Stimulated activated memory B cell treated with anti-CD40 and anti-IgM and Interleukin-4, amounts not matched to agents 10 μg/mL and 1 μg/mL and 100 μg/mL, for 72 hours (primary cell): ENCODE measurements around the gene DOK4.

Source experiments
- ATAC-seq: fragments of 150-1000 bp; cut with Tn5 transposase; 2 replicates; pipeline ENCODE4 v1.10.0; 2021
- H3K27ac Mint-ChIP-seq: one replicate; pipeline ENCODE4 v1.8.0; 2022; ENCODE audit warnings: mild to moderate bottlenecking, mixed read lengths
- H3K27me3 Mint-ChIP-seq: one replicate; pipeline ENCODE4 v1.8.0; 2022; ENCODE audit warnings: mixed read lengths
- H3K36me3 Mint-ChIP-seq: one replicate; pipeline ENCODE4 v1.8.0; 2022; ENCODE audit warnings: mixed read lengths
- H3K4me1 Mint-ChIP-seq: one replicate; pipeline ENCODE4 v1.8.0; 2022; ENCODE audit warnings: mixed read lengths
- H3K4me3 Mint-ChIP-seq: one replicate; pipeline ENCODE4 v1.8.0; 2022; ENCODE audit warnings: mild to moderate bottlenecking, moderate library complexity, mixed read lengths
- H3K9me3 Mint-ChIP-seq: one replicate; pipeline ENCODE4 v1.8.0; 2022; ENCODE audit warnings: mixed read lengths

Gene DOK4

GRCh38 chr16:57478396-57479204 lies 7.7 kb downstream of the DOK4 start:
- Mint-ChIP-seq H3K4me1 (peaks cover 50% of the 10 kb centered on the region), H3K27ac (peak overlapping the region; percentile 24)
- ATAC-seq, result peak; percentile 65

GRCh38 chr16:57477531-57478202 lies 8.6 kb downstream of the DOK4 start:
- Mint-ChIP-seq H3K36me3 (no peaks in the 10 kb centered on the region), H3K4me1 (peaks cover 50% of the 10 kb centered on the region), H3K4me3 (no peak overlapping the region), H3K27ac (no peak overlapping the region), H3K27me3 (peaks cover 27% of the 10 kb centered on the region), H3K9me3 (no peaks in the 10 kb centered on the region)
- no peak for ATAC-seq

More at GRCh38 chr16:57478396-57479204, 7.7 kb downstream of the DOK4 start:
- Mint-ChIP-seq H3K4me3 (peak overlapping the region; percentile 75), H3K27me3 (peaks cover 29% of the 10 kb centered on the region), H3K9me3 (no peaks in the 10 kb centered on the region), H3K36me3 (no peaks in the 10 kb centered on the region)

GRCh38 chr16:57476546-57477410 lies 9.5 kb downstream of the DOK4 start:
- peaks cover 5% of the 10 kb centered on the region for H3K36me3 Mint-ChIP-seq
- H3K27ac Mint-ChIP-seq, result no peak overlapping the region
- no peak for ATAC-seq
- no peak overlapping the region for H3K4me3 Mint-ChIP-seq
- no peaks in the 10 kb centered on the region for H3K9me3 Mint-ChIP-seq
- peaks cover 18% of the 10 kb centered on the region for H3K27me3 Mint-ChIP-seq
- H3K4me1 Mint-ChIP-seq, result peaks cover 50% of the 10 kb centered on the region

- peaks cover 8% of the 10 kb centered on the region for H3K27me3 Mint-ChIP-seq
- H3K27ac Mint-ChIP-seq, result peak overlapping the region; percentile 44
- H3K36me3 Mint-ChIP-seq, result peaks cover 12% of the 10 kb centered on the region
- no peaks in the 10 kb centered on the region for H3K9me3 Mint-ChIP-seq
- peaks cover 50% of the 10 kb centered on the region for H3K4me1 Mint-ChIP-seq
- H3K4me3 Mint-ChIP-seq, result peak overlapping the region; percentile 19
- ATAC-seq, result peak; percentile 84
These were observed 10.5 kb downstream of the DOK4 start for GRCh38 chr16:57475711-57476339.

GRCh38 chr16:57474671-57475661 lies 11.3 kb downstream of the DOK4 start:
- H3K27ac Mint-ChIP-seq, result peak overlapping the region; percentile 44
- no peaks in the 10 kb centered on the region for H3K27me3 Mint-ChIP-seq
- H3K4me1 Mint-ChIP-seq, result peaks cover 46% of the 10 kb centered on the region
- no peak overlapping the region for H3K4me3 Mint-ChIP-seq
- H3K9me3 Mint-ChIP-seq, result no peaks in the 10 kb centered on the region
- ATAC-seq, result no peak
- peaks cover 16% of the 10 kb centered on the region for H3K36me3 Mint-ChIP-seq

GRCh38 chr16:57473906-57474305 lies 12.4 kb downstream of the DOK4 start:
- Mint-ChIP-seq H3K4me1 (peaks cover 36% of the 10 kb centered on the region), H3K27ac (no peak overlapping the region)
- ATAC-seq, result no peak

GRCh38 chr16:57473176-57473840 lies 13.0 kb downstream of the DOK4 start:
- no peaks in the 10 kb centered on the region for H3K9me3 Mint-ChIP-seq
- H3K27ac Mint-ChIP-seq, result no peak overlapping the region
- peaks cover 33% of the 10 kb centered on the region for H3K36me3 Mint-ChIP-seq
- no peak overlapping the region for H3K4me3 Mint-ChIP-seq
- H3K27me3 Mint-ChIP-seq, result no peaks in the 10 kb centered on the region
- peaks cover 30% of the 10 kb centered on the region for H3K4me1 Mint-ChIP-seq
- no peak for ATAC-seq

More at GRCh38 chr16:57473906-57474305, 12.4 kb downstream of the DOK4 start:
- no peaks in the 10 kb centered on the region for H3K9me3 Mint-ChIP-seq
- H3K36me3 Mint-ChIP-seq, result peaks cover 27% of the 10 kb centered on the region
- H3K4me3 Mint-ChIP-seq, result no peak overlapping the region
- H3K27me3 Mint-ChIP-seq, result no peaks in the 10 kb centered on the region

GRCh38 chr16:57472665-57473060 lies 13.6 kb downstream of the DOK4 start:
- Mint-ChIP-seq H3K27ac (no peak overlapping the region), H3K4me1 (peaks cover 23% of the 10 kb centered on the region), H3K4me3 (no peak overlapping the region), H3K9me3 (no peaks in the 10 kb centered on the region), H3K27me3 (no peaks in the 10 kb centered on the region), H3K36me3 (peaks cover 40% of the 10 kb centered on the region)
- ATAC-seq, result no peak

DNA sequence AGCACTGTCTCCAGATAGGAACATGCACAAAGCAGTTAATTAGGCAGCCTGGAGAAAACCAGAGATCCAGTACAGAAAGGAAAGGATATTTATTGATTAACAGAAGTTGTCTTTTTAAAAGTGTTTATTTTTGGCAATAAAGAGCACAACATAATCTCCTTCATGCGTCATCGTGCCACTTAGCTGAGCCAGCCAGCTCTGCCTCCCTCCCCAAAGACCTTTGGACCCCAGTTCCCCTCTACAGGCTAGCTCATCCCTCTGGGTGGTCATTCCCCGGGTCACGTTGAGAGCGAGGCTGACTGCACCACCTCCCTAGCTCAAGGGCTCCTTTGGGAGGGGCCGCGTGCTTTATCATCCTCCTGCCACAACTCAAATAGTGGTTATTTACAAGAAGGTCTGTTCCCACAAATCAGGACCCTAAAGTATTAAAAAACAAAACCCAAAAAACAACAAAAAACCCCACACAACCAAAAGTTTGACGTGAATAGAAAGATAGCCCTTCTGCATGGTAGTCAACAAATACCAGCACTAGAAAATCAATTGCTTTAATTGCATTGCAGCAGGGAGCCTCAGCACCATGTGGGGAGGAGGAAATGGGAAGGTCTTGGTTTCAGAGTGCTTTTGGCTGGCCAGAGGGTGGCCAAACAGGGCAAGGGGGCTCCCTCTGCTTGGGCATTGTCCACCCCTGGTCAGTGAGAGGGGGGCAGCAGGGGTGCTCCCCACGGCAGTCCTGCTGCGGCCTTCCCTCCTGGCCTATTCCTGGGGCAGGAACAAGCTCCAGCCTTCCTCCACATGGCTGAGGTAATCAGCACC lies 14.2 kb downstream of the DOK4 start:
- Mint-ChIP-seq H3K27ac (no peak overlapping the region), H3K9me3 (no peaks in the 10 kb centered on the region), H3K4me1 (peaks cover 23% of the 10 kb centered on the region), H3K36me3 (peaks cover 42% of the 10 kb centered on the region), H3K4me3 (no peak overlapping the region), H3K27me3 (no peaks in the 10 kb centered on the region)
- ATAC-seq, result no peak

GRCh38 chr16:57471209-57471608 lies 15.1 kb downstream of the DOK4 start:
- ATAC-seq, result no peak
- Mint-ChIP-seq H3K4me1 (peaks cover 17% of the 10 kb centered on the region), H3K27ac (no peak overlapping the region), H3K4me3 (no peak overlapping the region), H3K36me3 (peaks cover 44% of the 10 kb centered on the region), H3K27me3 (no peaks in the 10 kb centered on the region), H3K9me3 (no peaks in the 10 kb centered on the region)

- no peaks in the 10 kb centered on the region for H3K9me3 Mint-ChIP-seq
- peaks cover 49% of the 10 kb centered on the region for H3K36me3 Mint-ChIP-seq
- no peak overlapping the region for H3K27ac Mint-ChIP-seq
- no peak overlapping the region for H3K4me3 Mint-ChIP-seq
- peaks cover 12% of the 10 kb centered on the region for H3K4me1 Mint-ChIP-seq
- H3K27me3 Mint-ChIP-seq, result no peaks in the 10 kb centered on the region
- no peak for ATAC-seq
These were observed 15.6 kb downstream of the DOK4 start for GRCh38 chr16:57470711-57471110.

DNA sequence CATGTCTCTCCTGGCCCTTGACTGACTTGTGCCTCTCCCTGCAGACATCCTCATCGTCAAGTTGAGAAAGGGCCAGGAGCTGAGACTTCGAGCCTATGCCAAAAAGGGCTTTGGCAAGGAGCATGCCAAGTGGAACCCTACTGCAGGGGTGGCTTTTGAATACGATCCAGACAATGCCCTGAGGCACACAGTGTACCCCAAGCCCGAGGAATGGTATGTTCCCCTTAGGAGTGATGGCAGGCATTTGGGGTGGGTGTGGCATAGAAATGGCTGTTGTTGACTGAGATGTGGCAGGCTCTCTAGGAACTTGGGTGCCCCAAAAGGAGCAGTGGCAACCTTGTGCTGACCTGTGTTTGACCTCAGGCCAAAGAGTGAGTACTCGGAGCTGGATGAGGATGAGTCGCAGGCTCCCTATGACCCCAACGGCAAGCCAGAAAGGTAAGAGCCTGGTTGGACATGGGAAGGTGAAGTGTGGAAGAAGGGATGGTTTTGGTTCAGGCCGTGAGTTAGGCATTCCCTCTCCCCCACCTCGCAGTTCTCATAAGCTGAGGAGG lies 16.3 kb downstream of the DOK4 start:
- Mint-ChIP-seq H3K36me3 (peaks cover 51% of the 10 kb centered on the region), H3K27ac (no peak overlapping the region), H3K4me1 (peaks cover 7% of the 10 kb centered on the region), H3K4me3 (no peak overlapping the region), H3K9me3 (no peaks in the 10 kb centered on the region), H3K27me3 (no peaks in the 10 kb centered on the region)
- no peak for ATAC-seq

DNA sequence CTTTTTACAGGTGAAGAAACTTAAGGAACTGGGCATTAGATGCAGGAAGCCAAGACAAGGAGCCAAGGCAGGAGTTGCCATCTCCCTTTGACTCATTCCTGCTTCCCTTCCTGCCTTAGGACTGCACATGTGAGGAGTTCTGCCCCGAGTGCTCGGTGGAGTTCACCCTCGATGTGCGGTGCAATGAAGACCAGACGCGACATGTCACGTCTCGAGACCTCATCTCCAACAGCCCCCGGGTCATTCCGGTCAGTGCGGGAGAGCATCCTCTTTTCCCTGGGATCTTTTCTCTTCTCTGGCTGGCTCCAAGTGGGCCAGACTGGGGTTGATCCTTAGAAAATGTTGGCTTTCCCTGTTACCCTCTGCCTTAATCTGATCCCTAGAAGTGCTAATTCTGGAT lies 17.2 kb downstream of the DOK4 start:
- H3K27me3 Mint-ChIP-seq, result no peaks in the 10 kb centered on the region

More for the DNA sequence above, 17.2 kb downstream of the DOK4 start:
- Mint-ChIP-seq H3K36me3 (peaks cover 57% of the 10 kb centered on the region), H3K9me3 (no peaks in the 10 kb centered on the region), H3K27ac (no peak overlapping the region), H3K4me1 (peaks cover 11% of the 10 kb centered on the region), H3K4me3 (no peak overlapping the region)
- ATAC-seq, result no peak
